GM19239 (cell line): ENCODE measurements around the gene VSIG4.
A peak's percentile ranks its signal among the peaks of the same experiment; 100 is the strongest.

Source experiments
- DNase-seq: peaks from one replicate; pipeline ENCODE4 v3.0.0; 2011; ENCODE audit warnings: low spot score; ENCODE audit not compliant: insufficient read length
- FAIRE-seq: peaks from 2 replicates; lab custom pipeline; 2011; peaks lifted over from hg19 to GRCh38; lab: Jason Lieb, UNC

VSIG4 gene

GRCh38 chrX:66028936-66029335 is 10.9 kb downstream of the VSIG4 start:
- FAIRE-seq (no peak), DNase-seq (no peak)

GRCh38 chrX:66024570-66024969 is 15.3 kb downstream of the VSIG4 start:
- FAIRE-seq = no peak
- no peak for DNase-seq

- FAIRE-seq (peak; percentile 39), DNase-seq (no peak)
Measured at GRCh38 chrX:66024092-66024467, 15.8 kb downstream of the VSIG4 start.

- FAIRE-seq (no peak), DNase-seq (no peak)
Measured at GRCh38 chrX:66023385-66024091, 16.3 kb downstream of the VSIG4 start.

GRCh38 chrX:66022632-66023384 is 17.1 kb downstream of the VSIG4 start:
- no peak for DNase-seq
- peak; percentile 87 for FAIRE-seq

GRCh38 chrX:66021765-66022631 is 17.9 kb downstream of the VSIG4 start:
- DNase-seq (no peak), FAIRE-seq (no peak)

- DNase-seq = no peak
- FAIRE-seq = no peak
Measured at GRCh38 chrX:66021401-66021764, 18.5 kb downstream of the VSIG4 start.

GRCh38 chrX:66020631-66021334 is 19.1 kb downstream of the VSIG4 start:
- FAIRE-seq (peak; percentile 98), DNase-seq (no peak)

- FAIRE-seq = peak; percentile 93
Measured at GRCh38 chrX:66019974-66020373, 19.9 kb downstream of the VSIG4 start.

GRCh38 chrX:66019310-66019652 is 20.6 kb downstream of the VSIG4 start:
- DNase-seq (no peak), FAIRE-seq (peak; percentile 80)

More at GRCh38 chrX:66019974-66020373, 19.9 kb downstream of the VSIG4 start:
- DNase-seq = no peak

- FAIRE-seq = peak; percentile 78
- DNase-seq = no peak
Measured at GRCh38 chrX:66018585-66019309, 21.1 kb downstream of the VSIG4 start.

- FAIRE-seq = no peak
- DNase-seq = no peak
Measured at GRCh38 chrX:66017659-66018170, 22.2 kb downstream of the VSIG4 start.

- DNase-seq = no peak
- FAIRE-seq = no peak
Measured at GRCh38 chrX:66016905-66017658, 22.8 kb downstream of the VSIG4 start.

GRCh38 chrX:66015900-66016689 is 23.8 kb downstream of the VSIG4 start:
- DNase-seq = no peak
- no peak for FAIRE-seq

GRCh38 chrX:66015152-66015831 is 24.6 kb downstream of the VSIG4 start:
- FAIRE-seq = peak; percentile 100

GRCh38 chrX:66014556-66014955 is 25.3 kb downstream of the VSIG4 start:
- FAIRE-seq (no peak), DNase-seq (no peak)

More at GRCh38 chrX:66015152-66015831, 24.6 kb downstream of the VSIG4 start:
- no peak for DNase-seq

GRCh38 chrX:66014084-66014483 is 25.8 kb downstream of the VSIG4 start:
- no peak for FAIRE-seq
- no peak for DNase-seq
